HG02642 (cell line): Measurements from ENCODE around the gene NFU1.
"Not testable (repeated sequence)": the region's sequence is repeated elsewhere in the genome, so short reads cannot be mapped to it uniquely, and the experiment has no call there.

Experiments
- ATAC-seq: cut with Tn5 transposase; IDR thresholded peaks from one replicate; pipeline ENCODE4 v1.9.1; 2021; ENCODE audit warnings: mild to moderate bottlenecking; ENCODE audit not compliant: unreplicated experiment, poor library complexity

The NFU1 gene

GRCh38 chr2:69452687-69453086 lies 15.5 kb upstream of the NFU1 start:
- no peak for ATAC-seq

GRCh38 chr2:69450735-69451416 lies 13.6 kb upstream of the NFU1 start:
- ATAC-seq, result no peak

GRCh38 chr2:69449906-69450305 lies 12.7 kb upstream of the NFU1 start:
- ATAC-seq, result no peak

GRCh38 chr2:69443673-69444072 lies 6.4 kb upstream of the NFU1 start:
- ATAC-seq, result not testable (repeated sequence)

- ATAC-seq, result not testable (repeated sequence)
These were observed 2.3 kb upstream of the NFU1 start for GRCh38 chr2:69439499-69439898.

GRCh38 chr2:69438580-69438979 lies 1.3 kb upstream of the NFU1 start:
- ATAC-seq, result no peak

- no peak for ATAC-seq
These were observed 518 bp upstream of the NFU1 start for GRCh38 chr2:69437751-69438154.

GRCh38 chr2:69436596-69436937 lies 668 bp downstream of the NFU1 start:
- no peak for ATAC-seq

- ATAC-seq, result no peak
These were observed 2.5 kb downstream of the NFU1 start for GRCh38 chr2:69434753-69435152.

GRCh38 chr2:69429491-69430183 lies 7.6 kb downstream of the NFU1 start:
- ATAC-seq, result no peak

GRCh38 chr2:69428981-69429380 lies 8.3 kb downstream of the NFU1 start:
- no peak for ATAC-seq

- ATAC-seq, result no peak
These were observed 12.8 kb downstream of the NFU1 start for GRCh38 chr2:69424419-69424818.

GRCh38 chr2:69422198-69422597 lies 15.0 kb downstream of the NFU1 start:
- no peak for ATAC-seq

GRCh38 chr2:69419111-69419510 lies 18.1 kb downstream of the NFU1 start:
- not testable (repeated sequence) for ATAC-seq

GRCh38 chr2:69416147-69416546 lies 21.1 kb downstream of the NFU1 start:
- ATAC-seq, result no peak

GRCh38 chr2:69411120-69411519 lies 26.1 kb downstream of the NFU1 start:
- ATAC-seq, result no peak

- ATAC-seq, result no peak
These were observed 31.9 kb downstream of the NFU1 start for GRCh38 chr2:69405306-69405705.

GRCh38 chr2:69400121-69400520 lies 37.1 kb downstream of the NFU1 start:
- ATAC-seq, result no peak

- no peak for ATAC-seq
These were observed 40.0 kb downstream of the NFU1 start for GRCh38 chr2:69397234-69397633.

- ATAC-seq, result no peak
These were observed 41.4 kb downstream of the NFU1 start for GRCh38 chr2:69395866-69396265.

- ATAC-seq, result no peak
These were observed 43.3 kb downstream of the NFU1 start for GRCh38 chr2:69393963-69394362.

GRCh38 chr2:69390471-69390870 lies 46.8 kb downstream of the NFU1 start:
- no peak for ATAC-seq
